Adrenal gland (tissue), 5 donors: ENCODE data around the gene ZRANB1.

Experiments used
- POLR2A ChIP-seq, 2 donors: fragments of 450-650 bp; IDR thresholded peaks; one replicate each; pipeline ENCODE4 v1.6.1; 2017; ENCODE audit warnings: antibody characterized with exemption in 2 of 2, mild to moderate bottlenecking in 2 of 2, moderate library complexity in 1 of 2
- TF ChIP-seq, protein P1 (sequence below), 6 experiments: fragments of 450-650 bp in 4 of 6; fragments of 200-600 bp in 2 of 6; sonication (generic) in 1 of 6; IDR thresholded peaks; 1 replicate in 5 of 6; 2 replicates in 1 of 6; pipeline versions ENCODE4 v1.5.1 to v1.8.0; 2016 to 2021; ENCODE audit warnings: antibody characterized with exemption in 6 of 6, mild to moderate bottlenecking in 2 of 6, moderate library complexity in 1 of 6
- donor health status: DM: no; HTN: no; CAD: no.

DNA sequence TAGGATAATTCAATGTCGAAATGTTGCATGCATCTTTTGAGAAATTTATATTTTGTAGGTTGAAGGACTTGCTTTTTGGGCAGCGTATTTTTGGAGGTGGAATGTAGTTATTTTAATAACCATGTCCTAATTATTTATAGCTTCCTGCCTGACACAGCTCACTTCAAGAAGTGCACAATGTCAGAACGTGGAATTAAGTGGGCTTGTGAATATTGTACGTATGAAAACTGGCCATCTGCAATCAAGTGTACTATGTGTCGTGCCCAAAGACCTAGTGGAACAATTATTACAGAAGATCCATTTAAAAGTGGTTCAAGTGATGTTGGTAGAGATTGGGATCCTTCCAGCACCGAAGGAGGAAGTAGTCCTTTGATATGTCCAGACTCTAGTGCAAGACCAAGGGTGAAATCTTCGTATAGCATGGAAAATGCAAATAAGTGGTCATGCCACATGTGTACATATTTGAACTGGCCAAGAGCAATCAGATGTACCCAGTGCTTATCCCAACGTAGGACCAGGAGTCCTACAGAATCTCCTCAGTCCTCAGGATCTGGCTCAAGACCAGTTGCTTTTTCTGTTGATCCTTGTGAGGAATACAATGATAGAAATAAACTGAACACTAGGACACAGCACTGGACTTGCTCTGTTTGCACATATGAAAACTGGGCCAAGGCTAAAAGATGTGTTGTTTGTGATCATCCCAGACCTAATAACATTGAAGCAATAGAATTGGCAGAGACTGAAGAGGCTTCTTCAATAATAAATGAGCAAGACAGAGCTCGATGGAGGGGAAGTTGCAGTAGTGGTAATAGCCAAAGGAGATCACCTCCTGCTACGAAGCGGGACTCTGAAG is 620 bp downstream of the ZRANB1 start:
- TF ChIP-seq, protein P1, sequence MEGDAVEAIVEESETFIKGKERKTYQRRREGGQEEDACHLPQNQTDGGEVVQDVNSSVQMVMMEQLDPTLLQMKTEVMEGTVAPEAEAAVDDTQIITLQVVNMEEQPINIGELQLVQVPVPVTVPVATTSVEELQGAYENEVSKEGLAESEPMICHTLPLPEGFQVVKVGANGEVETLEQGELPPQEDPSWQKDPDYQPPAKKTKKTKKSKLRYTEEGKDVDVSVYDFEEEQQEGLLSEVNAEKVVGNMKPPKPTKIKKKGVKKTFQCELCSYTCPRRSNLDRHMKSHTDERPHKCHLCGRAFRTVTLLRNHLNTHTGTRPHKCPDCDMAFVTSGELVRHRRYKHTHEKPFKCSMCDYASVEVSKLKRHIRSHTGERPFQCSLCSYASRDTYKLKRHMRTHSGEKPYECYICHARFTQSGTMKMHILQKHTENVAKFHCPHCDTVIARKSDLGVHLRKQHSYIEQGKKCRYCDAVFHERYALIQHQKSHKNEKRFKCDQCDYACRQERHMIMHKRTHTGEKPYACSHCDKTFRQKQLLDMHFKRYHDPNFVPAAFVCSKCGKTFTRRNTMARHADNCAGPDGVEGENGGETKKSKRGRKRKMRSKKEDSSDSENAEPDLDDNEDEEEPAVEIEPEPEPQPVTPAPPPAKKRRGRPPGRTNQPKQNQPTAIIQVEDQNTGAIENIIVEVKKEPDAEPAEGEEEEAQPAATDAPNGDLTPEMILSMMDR (IDR thresholded peaks at IDR 0.05): no peak
- TF ChIP-seq POLR2A (IDR thresholded peaks at IDR 0.05): no peak
